Measurements from ENCODE around the gene TMEM97.
A peak's percentile ranks its signal among the peaks of the same experiment; 100 is the strongest.

The TMEM97 gene

GRCh38 chr17:28333083-28333746 is 14.2 kb downstream of the TMEM97 start:
- POLR2A ChIA-PET, result interaction anchor here (1.4 kb wide), 1 partner anchor 24 kb away, joined by 5 read pairs; the partner anchor contains the start of gene POLDIP2
- no peak for TF ChIP-seq ZFHX2 (tag by site-specific recombination; conservative IDR thresholded peaks at IDR 0.05)
- TF ChIP-seq ZNF354C (tag by site-specific recombination; IDR thresholded peaks at IDR 0.05; ENCODE audit: borderline replicate concordance, low read depth), result no peak
- TF ChIP-seq ZNF610 (tag by site-specific recombination; IDR thresholded peaks at IDR 0.05; ENCODE audit: borderline replicate concordance), result no peak
- TF ChIP-seq ZSCAN4 (tag by site-specific recombination; IDR thresholded peaks at IDR 0.05), result peak; percentile 58; the same call in 1 of the 2 replicates
- H3K4me1 ChIP-seq (ENCODE audit: control insufficient read depth, insufficient read depth, low read length), result peaks cover 14% of the 10 kb centered on the region
- H3K27ac ChIP-seq (ENCODE audit: extremely low read depth, low read depth, low read length), result no peak overlapping the region
- no peaks in the 10 kb centered on the region for H3K9me3 ChIP-seq (ENCODE audit: control insufficient read depth, insufficient read depth, low read depth, low read length)
- H3K4me3 ChIP-seq (ENCODE audit: low read depth, low read length), result no peak overlapping the region
- CTCF ChIA-PET, result interaction anchor here (0.7 to 1.0 kb wide), 4 partner anchors 11 to 332 kb away, joined by 3 to 8 read pairs (median 3); no protein-coding TSS in a partner anchor
- peaks cover 16 to 37% of the 10 kb centered on the region in 2 experiments for H3K36me3 ChIP-seq (ENCODE audit: control insufficient read depth in 2 of 2, insufficient read depth in 1 of 2, low read length in 2 of 2)

- ChIA-PET POLR2A (interaction anchor here (1.4 to 3.1 kb wide), 3 partner anchors 12 to 83 kb away, joined by 5 to 53 read pairs (median 15); partner anchors contain the start of gene POLDIP2), CTCF (interaction anchor here (0.6 to 1.7 kb wide), 2 partner anchors 13 to 616 kb away, joined by 5 to 7 read pairs; no protein-coding TSS in a partner anchor)
- H3K9me3 ChIP-seq (ENCODE audit: control insufficient read depth, insufficient read depth, low read depth, low read length), result no peaks in the 10 kb centered on the region
- H3K36me3 ChIP-seq (ENCODE audit: control insufficient read depth in 2 of 2, insufficient read depth in 1 of 2, low read length in 2 of 2), result peaks cover 7 to 31% of the 10 kb centered on the region in 2 experiments
- H3K4me3 ChIP-seq (ENCODE audit: low read depth, low read length), result peak overlapping the region; percentile 75
- H3K4me1 ChIP-seq (ENCODE audit: control insufficient read depth, insufficient read depth, low read length), result peaks cover 14% of the 10 kb centered on the region
- no peak overlapping the region for H3K27ac ChIP-seq (ENCODE audit: extremely low read depth, low read depth, low read length)
- TF ChIP-seq ZSCAN30 (tag by site-specific recombination; IDR thresholded peaks at IDR 0.05) (no peak), ZNF529 (tag by site-specific recombination; IDR thresholded peaks at IDR 0.05; ENCODE audit: insufficient replicate concordance) (no peak), ZNF148 (tag by site-specific recombination; IDR thresholded peaks at IDR 0.05; ENCODE audit: borderline replicate concordance) (no peak), ZSCAN18 (tag by site-specific recombination; IDR thresholded peaks at IDR 0.05) (no peak), ZSCAN16 (tag by site-specific recombination; IDR thresholded peaks at IDR 0.05) (no peak), ZNF239 (tag by site-specific recombination; IDR thresholded peaks at IDR 0.05) (no peak), ZNF398 (tag by site-specific recombination; IDR thresholded peaks at IDR 0.05) (no peak), ZBTB10 (tag by site-specific recombination; IDR thresholded peaks at IDR 0.05) (no peak), KLF16 (tag by site-specific recombination; IDR thresholded peaks at IDR 0.05) (no peak), ZNF184 (tag by site-specific recombination; IDR thresholded peaks at IDR 0.05) (no peak), ZNF302 (tag by site-specific recombination; IDR thresholded peaks at IDR 0.05; ENCODE audit: low read depth) (no peak), REST (tag by site-specific recombination; IDR thresholded peaks at IDR 0.05) (no peak), ZNF202 (tag by site-specific recombination; IDR thresholded peaks at IDR 0.05; ENCODE audit: borderline replicate concordance) (no peak)
These were observed 15.2 kb downstream of the TMEM97 start for GRCh38 chr17:28334171-28334570.
